ENCODE data around the gene SBNO2.

- no peak for TF ChIP-seq POLR2AphosphoS5 (IDR thresholded peaks at IDR 0.05; ENCODE audit: low read depth, low read length)
- TF ChIP-seq, protein P1, sequence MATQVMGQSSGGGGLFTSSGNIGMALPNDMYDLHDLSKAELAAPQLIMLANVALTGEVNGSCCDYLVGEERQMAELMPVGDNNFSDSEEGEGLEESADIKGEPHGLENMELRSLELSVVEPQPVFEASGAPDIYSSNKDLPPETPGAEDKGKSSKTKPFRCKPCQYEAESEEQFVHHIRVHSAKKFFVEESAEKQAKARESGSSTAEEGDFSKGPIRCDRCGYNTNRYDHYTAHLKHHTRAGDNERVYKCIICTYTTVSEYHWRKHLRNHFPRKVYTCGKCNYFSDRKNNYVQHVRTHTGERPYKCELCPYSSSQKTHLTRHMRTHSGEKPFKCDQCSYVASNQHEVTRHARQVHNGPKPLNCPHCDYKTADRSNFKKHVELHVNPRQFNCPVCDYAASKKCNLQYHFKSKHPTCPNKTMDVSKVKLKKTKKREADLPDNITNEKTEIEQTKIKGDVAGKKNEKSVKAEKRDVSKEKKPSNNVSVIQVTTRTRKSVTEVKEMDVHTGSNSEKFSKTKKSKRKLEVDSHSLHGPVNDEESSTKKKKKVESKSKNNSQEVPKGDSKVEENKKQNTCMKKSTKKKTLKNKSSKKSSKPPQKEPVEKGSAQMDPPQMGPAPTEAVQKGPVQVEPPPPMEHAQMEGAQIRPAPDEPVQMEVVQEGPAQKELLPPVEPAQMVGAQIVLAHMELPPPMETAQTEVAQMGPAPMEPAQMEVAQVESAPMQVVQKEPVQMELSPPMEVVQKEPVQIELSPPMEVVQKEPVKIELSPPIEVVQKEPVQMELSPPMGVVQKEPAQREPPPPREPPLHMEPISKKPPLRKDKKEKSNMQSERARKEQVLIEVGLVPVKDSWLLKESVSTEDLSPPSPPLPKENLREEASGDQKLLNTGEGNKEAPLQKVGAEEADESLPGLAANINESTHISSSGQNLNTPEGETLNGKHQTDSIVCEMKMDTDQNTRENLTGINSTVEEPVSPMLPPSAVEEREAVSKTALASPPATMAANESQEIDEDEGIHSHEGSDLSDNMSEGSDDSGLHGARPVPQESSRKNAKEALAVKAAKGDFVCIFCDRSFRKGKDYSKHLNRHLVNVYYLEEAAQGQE (IDR thresholded peaks at IDR 0.05; ENCODE audit: insufficient read depth in 1 of 2, low read depth in 2 of 2, low read length in 2 of 2): no peak
- TF ChIP-seq SIN3A (IDR thresholded peaks at IDR 0.05; ENCODE audit: borderline replicate concordance, insufficient read depth, low read length): no peak
- no peak for TF ChIP-seq TAF1 (IDR thresholded peaks at IDR 0.05; ENCODE audit: borderline replicate concordance, insufficient read depth, low read length)
- peak; percentile 38 for TF ChIP-seq FOXP2 (optimal IDR thresholded peaks at IDR 0.05; ENCODE audit: borderline replicate concordance, extremely low read depth, extremely low read length, insufficient read depth)
Observed at GRCh38 chr19:1211494-1212234, 37.6 kb upstream of the SBNO2 start.
